DND-41 (cell line): ENCODE results near the gene STC2.

ENCODE experiments used
- CTCF ChIP-seq: IDR thresholded peaks from 2 replicates; pipeline ENCODE4 v1.5.1; 2012; ENCODE audit warnings: borderline replicate concordance, low read length, moderate library complexity, mild to moderate bottlenecking; ENCODE audit not compliant: poor library complexity, severe bottlenecking; ENCODE audit errors: extremely low read depth
- EZH2 ChIP-seq: IDR thresholded peaks from 3 replicates; pipeline ENCODE4 v1.6.1; 2012; ENCODE audit warnings: borderline replicate concordance, low read depth, mild to moderate bottlenecking, moderate library complexity, low read length, inconsistent platforms; ENCODE audit not compliant: severe bottlenecking

- TF ChIP-seq CTCF (no peak), EZH2 (no peak)
Observed at GRCh38 chr5:173274771-173275170, 53.4 kb downstream of the STC2 start.
